COLO668 (cell line): Measurements from ENCODE around the gene LMAN2.

ENCODE experiments used
- DNase-seq: peaks from one replicate; lab custom pipeline; 2025; ENCODE audit not compliant: unreplicated experiment; lab: John Stamatoyannopoulos, UW

The LMAN2 gene

DNA sequence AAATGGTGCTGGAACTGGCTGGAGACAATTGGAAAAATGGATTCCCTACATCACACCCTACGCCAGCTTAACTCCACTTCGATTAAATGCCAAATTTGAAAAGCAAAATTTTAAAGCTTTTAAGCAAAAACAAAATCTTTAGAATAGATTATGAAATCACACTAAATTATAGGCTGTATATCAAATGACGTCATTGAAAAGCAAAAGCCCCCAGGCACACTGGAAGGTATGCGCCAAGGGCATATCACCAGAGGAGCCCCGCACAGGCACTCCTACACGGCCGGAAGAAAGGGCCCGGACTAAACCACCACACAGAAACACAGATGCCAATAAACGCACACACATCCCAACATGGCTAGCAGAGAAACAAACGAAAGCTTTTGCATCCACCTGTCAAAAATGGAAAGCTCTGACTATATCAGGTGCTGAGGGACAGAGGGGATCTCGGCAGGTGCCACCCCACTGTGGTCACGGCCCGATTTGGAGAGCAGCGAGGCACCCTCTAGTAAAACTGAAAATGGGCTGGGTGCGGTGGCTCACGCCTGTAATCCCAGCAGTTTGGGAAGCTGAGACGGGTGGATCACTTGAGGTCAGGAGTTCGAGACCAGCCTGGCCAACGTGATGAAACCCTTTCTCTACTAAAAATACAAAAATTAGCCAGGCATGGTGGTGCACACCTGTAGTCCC is 22.8 kb downstream of the LMAN2 start:
- no peak for DNase-seq

DNA sequence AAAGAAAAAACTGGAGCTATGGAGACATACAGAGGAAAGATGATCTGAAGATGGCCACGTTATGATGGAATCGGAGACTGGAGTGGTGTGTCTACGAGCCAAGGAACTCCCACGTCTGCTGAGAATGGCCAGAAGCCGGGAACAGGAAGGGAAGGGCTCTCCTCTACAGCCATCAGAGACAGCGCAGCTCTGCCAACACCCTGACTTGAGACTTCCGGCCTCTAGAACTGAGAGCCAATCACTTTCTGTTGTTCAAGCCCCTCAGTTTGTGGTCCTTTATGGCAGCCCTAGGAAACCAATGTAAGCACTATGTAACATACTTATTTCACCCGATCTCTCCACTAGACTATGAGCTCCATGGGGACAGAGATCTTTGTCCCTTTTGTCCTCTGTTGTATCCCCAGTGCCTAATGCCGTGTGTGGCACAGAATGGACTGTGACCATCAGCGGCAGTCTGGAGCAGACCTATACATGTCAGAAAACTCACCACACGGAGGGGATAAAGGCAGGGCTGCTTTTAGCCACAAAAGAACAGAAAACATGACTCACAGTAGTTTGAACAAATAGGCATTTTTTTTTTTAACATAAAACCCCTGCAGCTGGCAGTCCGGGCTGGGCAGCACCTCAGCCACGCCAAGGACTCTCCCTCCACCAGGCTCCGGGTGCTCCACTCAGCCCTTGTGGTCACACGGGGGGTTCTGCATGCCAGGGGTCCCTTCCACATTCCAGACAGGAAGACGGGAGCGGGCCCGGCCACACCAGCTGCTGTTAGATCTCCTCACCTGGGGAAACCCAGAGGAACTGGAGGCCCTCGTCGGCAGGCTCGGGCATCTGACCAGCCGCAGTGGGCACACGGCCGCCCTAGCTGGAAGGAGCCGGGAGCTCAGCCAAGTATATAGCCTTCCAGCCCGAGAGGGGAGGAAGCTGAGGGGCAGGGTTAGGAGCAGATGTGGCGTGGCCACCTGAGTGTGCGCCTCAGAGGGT is 23.6 kb downstream of the LMAN2 start:
- DNase-seq: no peak

DNA sequence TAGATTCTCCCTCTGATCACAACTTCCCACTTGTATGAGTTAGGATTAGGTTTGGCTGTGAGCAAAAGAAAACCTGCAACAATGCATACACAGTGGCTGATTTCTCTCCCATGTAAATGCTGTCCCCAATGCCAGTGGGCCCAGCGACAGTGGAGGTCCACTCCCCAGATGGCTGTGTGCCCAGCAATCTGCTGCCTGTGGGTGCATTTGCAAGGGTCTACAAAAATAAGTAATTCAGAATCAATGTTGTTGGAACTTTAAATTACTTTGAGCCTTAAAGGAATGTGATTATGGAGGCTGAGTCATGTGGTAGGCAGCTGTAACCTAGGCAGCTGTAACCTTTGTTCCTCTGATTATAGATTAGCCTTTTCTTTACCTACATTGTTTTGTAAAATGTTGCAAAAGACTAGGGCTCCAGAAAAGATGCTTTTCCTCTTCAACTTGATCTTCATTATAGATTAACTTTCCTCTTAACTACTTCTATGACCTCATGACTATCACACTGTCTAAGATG is 25.5 kb downstream of the LMAN2 start:
- DNase-seq: no peak

DNA sequence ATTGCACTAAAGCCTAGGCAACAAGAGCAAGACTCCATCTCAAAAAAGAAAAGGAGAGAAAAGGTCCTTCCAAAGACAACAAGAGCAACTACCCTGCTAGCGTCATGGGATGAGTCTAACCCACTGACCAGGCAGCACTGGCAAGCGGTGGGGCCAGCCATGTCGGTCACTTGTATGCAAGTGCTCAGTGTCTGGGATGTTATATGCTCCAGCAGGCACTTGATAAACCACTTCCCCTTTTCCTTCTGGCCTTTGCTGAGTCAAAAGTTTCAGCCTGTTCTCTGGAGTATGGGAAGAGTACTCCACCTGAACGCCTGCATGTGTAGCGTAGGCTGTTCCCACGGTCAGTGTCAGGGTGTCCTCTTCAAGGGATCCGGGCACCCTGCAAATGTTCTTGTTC is 30.6 kb downstream of the LMAN2 start:
- no peak for DNase-seq

DNA sequence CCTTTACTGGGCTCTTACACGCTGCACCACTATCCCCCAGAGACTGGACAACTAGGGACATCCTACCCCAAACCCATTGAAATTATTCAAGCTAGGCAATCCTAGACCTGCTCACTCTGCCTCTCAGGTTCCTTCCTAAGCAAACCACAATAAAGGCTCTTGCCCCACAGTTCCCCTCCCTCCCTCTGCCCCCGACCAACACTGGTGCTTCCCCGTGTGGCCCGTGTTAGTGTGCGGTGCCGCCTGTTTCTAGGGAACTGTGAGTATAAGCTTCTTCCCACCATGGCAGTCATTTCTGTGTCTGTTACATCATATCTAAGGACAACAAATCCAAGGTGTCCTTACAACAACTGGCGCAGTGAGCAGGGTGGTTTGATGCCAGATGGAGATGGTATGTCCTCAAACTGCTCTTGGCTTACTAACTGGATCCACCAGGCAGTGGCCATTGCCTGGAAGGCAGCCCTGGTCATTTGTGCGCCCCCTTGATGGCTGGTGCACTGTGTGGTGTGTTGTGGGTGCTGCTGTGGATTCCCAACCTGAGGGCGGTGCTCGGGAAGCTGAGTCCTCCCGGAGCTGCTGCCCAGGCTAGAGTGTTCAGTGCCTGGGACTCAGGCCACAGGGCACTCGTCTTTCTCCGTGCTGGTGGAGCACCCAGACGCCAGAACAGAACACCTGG is 31.4 kb downstream of the LMAN2 start:
- DNase-seq: no peak

DNA sequence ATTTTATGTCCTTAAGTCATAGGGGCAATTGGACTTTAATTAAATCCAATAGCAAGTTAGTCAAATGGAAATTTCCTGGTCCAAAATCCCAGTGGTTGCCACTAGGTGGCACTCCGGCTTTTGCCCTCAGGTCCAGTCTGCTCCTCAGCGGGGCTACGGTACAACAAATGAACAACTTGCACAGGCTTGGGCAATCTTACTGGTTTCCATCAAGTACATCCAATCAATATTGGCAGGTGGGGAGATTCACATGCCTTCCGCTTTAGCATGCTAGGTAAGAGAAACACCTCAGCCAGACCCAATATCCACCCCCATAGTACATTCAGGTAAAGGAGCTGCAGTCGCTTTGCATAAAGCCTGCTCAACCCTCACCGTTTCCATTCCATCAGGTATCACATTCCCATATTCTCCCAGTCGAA is 33.5 kb downstream of the LMAN2 start:
- peak; percentile 43 for DNase-seq

DNA sequence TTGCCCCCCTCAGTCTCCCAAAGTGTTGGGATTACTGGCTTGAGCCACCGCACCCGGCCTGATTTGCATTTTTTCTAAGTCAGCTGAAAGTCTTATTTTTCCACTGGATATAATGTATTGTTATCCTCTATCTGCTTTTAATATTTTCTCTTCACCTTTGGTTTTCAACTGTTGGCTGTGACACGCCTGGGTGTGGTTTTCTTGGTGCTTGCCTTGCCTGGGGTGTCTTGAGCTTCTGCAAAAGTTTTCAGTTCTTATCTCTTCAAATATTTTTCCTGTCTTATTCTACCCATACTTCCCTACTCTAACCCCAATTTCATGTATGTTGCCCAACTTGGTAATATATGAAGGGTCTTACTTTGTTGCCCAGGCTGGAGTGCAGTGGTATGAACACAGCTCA is 35.5 kb downstream of the LMAN2 start:
- no peak for DNase-seq

DNA sequence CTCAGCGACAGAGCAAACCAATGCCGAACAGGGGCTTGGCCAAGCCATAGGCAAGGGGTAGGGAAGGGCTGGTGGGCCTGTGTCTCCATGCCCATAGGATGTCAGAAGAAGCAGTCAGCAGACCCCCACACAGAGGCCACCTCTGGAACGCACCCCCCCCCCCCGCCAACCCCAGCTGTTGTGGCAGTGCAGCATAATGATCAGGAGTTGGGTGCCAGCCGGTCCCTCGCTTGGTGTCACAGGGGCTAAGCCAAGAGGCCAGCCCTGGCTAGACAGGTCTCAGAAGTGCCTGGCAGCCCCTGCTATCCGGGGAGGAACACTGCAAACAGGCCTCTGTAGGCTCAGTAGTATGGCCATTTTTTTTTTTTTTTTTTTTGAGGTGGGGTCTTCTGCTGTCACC is 36.1 kb downstream of the LMAN2 start:
- no peak for DNase-seq

DNA sequence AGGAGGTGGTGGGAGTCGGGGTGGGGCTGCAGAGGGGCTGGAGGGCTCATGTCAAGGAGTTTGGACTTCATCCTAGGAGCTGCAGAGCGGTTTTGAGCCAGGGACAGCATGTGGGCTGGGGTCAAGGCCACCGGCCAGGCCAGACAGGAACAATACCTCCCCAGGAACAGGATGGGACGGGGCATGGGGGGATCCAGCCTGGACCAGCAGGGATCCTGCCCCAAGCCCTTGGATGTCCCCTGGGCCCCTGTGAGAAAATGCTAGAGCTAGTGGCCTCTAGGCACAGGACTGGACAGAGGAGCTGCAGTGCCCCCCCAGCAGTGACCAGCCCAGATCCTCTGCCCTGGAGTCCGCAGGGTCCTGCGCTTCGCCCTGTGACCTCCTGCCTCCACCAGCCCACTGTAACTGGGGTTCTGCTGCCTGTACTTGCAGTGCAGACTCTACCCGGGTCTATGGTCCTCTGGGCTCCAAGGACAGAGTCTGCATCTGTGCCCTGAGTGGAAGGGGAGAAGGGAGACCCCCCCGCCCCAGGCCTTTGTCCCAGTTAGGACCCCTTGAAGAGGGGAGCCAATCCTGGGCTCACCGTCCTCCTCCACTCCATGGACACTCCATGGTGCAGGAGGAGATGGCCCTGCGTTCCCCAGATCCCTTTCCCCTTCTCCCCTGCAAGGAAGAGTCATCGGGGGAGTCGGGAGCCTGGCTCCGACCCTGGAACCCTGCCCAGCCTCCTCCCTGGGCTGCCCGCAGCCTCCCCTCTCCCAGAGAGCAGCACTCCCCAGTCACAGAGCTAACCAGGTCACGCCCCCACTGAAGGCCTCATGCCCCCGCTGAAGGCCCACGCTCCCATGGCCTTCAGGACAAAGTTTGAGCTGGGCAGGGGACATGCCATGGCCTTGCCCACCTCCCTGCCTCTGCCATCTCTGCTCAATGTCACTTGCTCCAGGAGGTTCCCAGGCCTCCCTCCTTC is 36.8 kb downstream of the LMAN2 start:
- no peak for DNase-seq

DNA sequence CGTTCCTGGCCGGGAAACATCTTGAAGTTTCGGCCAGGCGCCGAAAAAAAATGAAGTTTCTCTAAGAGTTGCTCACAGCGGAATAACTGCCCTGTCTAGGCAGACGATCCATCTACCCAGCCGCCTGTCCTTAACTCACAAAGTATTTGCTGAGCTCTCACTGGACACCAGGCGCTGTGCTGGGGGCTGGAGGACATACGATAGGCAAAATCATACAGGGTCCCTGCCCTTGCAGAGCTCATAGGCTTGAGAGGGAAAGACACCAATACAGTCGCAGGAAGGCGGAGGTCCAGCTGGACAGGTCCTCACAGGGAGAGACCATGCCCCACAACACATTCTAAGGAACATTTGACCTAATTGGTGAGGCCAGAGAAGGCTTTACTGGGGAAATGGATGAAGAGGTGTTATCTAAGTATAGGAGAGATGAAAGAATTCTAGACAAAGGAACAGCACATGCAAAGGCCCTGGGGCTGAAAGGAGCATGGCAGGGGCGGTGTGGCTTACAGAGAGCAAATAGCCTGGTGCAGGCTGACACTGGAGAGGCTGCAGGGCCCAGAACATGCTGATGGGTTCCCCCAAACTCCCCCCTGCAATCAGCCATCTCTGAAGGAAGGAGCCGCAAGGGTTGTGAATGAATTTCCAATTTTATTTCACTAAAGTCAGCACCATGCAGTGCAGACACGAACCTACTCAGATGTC is 37.8 kb downstream of the LMAN2 start:
- DNase-seq: no peak

DNA sequence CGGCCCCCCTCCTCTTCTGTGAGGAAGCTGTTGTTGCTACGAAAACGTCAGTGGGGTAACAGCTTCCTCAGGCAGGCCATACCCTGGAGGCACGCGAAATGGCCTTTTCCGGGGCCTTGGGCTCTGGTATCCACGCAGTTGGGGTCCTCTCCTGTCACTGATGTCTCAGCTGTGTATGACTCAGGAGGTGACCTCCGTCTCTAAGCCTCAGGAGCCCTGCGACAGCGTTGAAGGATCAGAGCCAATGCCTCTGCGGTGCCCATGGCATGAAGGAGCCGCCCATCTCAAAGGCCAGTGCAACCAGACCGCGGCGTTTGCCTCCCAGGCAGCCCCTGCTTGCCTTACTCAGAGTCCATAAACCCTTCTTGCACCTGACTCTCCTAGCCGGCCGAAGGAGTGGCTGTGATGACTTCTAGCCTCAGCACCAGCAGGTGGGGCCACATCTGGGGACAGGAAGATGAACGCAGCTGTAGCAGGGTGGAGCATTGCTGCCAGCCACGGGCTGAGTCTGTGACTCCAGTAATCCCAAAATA is 38.8 kb downstream of the LMAN2 start:
- peak; percentile 46 for DNase-seq

DNA sequence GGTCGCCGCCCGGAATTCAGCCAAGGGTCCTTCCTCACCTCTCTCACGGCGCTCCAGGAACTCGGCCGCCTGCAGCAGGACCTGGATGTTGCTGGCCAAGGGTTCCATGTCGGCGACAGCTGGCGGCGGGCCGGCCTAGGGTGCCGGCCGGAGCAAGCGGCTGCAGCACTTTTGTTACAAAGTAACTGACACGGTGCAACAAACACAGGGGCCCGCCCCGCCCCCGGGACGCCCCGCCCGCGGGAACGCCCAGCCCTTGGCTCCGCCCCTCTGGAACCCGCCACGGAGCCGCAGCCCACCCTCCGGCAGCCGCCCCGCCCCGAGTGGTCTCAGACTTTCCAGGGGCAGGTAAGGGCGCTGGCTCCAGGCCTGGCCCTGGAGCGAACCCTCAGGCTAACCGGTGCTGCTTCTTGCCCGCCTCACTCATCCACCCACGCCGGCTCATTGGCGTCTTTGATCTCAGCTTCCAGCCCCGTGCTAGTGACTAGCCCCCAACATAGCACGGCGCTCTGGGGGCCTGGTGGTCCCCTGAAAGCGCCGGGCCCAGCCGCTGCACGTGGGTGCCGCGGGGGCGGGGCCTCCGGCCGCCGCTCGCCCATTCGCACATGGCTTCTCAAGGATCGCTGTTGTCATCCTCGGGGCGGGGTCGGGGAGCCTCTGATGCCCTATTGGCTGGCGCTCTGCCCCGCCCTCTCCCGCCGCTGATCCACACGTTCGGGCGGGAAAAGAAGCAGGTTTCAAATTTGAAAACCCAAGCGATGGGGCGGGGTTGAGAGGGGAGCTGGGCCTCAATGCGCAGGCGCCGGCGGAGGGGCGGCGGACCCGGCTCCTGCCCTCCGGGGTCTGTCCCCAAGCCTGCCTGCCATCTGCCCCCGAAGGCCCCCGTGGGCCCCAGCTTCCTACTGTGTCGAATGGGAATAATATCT is 39.5 kb downstream of the LMAN2 start, which contains the start of gene MXD3:
Gene MXD3 (minus strand): TSS at position 176 of the 926 bp plus-strand sequence. CDS start 68 bp downstream, at position 108.
- DNase-seq: peak; percentile 95

DNA sequence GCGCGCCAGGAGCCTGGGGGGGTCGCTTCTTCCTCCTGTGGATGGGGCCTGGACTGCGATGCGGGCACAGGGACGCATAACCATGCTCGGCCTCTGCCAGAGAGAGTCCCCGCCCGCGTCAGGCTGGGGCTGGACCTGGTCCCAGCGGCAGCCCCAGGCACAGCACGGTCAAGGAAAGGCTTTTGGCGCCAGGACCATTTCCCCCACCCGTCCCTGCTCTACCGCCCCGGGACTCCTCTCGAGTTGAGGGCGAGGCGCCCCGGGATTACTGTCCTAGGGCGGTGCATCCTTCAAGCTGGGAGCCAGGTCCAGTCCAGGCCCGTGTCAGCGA is 40.1 kb downstream of the LMAN2 start:
- peak; percentile 23 for DNase-seq

DNA sequence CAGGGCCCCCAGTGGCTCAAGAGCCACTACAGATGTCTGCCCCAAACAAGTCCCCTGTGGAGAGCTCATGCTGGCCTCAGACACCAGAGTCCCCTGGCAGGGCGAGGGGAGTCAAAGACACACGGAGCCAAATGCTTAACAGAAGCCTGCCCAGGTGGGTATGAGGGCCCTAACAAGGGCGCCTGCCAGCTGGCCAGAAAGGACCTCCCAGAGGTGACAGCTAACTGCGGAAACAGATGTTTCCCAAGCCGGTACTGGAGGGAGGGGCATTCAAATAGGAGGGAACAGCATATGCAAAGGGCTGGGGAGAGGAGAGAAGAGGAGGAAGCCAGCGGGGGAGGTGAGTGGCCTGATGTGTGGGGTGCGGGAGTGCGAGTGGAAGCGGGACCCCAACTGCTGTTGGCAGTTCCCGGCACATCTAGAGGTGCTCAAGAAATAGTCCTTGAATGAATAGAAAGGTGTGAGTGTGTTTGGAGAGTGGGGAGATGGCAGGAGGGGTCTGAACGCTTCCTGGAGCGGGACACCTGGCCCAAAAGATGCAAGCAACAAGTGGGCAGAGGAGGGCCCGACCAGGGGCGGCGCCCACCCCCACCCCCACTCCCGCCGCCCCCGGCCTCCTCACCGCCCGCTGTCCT is 40.6 kb downstream of the LMAN2 start:
- peak; percentile 50 for DNase-seq

DNA sequence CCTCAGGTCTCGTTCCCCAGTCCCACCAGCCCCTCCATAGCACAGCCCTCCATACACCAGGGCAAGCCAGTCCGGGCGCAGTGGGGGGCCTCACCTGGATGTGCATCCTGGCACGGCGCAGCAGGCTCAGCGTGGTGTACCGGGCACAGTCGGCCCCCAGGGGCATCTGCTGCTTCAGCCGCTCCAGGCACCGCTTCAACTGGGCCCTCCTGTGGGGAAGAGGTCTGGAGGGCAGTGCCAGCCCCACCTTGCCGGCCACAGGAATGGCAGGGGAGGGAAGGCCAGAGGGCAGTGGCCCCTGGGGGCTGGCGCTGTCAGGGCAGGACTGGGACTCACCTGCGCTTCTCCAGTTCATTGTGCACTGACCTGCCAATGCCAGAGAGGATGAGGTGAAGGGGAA is 41.1 kb downstream of the LMAN2 start:
- no peak for DNase-seq

DNA sequence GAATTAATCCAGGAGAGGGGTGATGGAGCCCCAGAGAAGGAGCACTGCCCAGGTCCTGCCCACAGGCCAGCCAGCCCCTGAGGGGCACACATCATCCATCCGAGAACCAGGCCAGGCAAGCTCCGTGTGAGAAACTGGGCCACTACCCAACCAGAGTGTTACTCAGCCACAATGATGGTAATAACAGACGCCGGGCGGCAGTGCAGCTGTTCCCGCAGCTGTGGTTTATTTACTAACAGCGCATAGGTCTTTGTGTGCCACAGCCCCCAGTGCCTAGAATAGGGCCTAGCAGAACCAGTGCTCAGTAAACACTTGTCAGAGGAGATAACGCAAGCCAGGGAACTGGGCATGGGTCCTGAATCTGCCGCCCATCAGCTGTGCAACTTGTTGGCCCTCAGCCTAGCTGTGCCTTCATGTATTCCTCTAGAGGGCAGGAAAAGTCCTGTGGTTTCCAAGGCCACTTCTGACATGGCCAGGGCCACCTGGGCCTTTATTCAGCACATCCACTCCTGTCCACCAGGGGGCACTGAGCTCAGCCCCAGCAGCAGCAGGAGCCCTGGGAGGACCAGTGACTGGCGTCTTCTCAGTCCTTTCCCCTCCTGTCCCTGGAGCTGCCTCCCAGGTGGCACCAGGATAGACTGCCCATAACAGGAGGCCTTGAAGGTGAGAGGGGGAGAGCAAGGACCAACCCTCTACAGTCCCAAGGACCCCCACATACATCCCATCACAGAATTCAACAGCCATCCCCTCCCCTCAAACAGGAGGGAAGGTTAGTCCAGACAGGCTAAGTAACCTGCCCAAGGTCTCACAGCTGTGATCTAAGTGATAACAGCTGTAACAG is 41.9 kb downstream of the LMAN2 start:
- peak; percentile 60 for DNase-seq

DNA sequence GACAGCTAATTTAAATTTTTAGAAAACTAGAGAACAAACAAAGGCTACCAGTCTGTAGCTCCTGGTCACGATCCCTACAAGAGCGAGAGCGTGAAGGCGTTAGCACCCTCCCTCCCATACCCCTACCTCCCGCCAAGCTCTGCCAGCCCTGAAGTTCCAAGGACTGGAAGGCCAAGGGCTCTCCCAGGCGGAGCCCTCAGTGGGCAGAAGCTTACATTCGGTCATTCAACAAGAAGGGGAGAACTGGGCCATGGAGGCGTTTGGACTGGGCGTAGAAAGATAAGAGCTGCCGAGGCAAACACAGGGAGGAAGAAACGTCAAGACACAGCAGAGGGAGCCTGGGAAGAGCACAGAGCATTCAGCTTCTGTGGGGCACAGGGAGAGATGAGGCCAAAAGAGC is 42.7 kb downstream of the LMAN2 start:
- no peak for DNase-seq
